ENCODE results near the gene PUS1. TPM values are rescaled to one million over a fixed set of nuclear protein-coding genes. Genes with fewer than 3 reads are reported as not detected.

PUS1 gene
- polyA plus RNA-seq, 1 donor from 2014 or later: 14.3 TPM

- no peak for TF ChIP-seq EZH2 (IDR thresholded peaks at IDR 0.05; ENCODE audit: borderline replicate concordance, insufficient read depth, low read length, poor library complexity, severe bottlenecking)
- no peak for TF ChIP-seq CTCF (IDR thresholded peaks at IDR 0.05; ENCODE audit: poor library complexity, severe bottlenecking)
- TF ChIP-seq RAD21 (conservative IDR thresholded peaks at IDR 0.05): no peak
- no peak for TF ChIP-seq MXI1 (conservative IDR thresholded peaks at IDR 0.05; ENCODE audit: poor library complexity, severe bottlenecking)
- TF ChIP-seq TAF1 (IDR thresholded peaks at IDR 0.05; ENCODE audit: low read depth): no peak
- TF ChIP-seq EP300 (conservative IDR thresholded peaks at IDR 0.05; ENCODE audit: poor library complexity, severe bottlenecking): no peak
- no peak for TF ChIP-seq SMC3 (conservative IDR thresholded peaks at IDR 0.05; ENCODE audit: poor library complexity)
- no peak for TF ChIP-seq REST (IDR thresholded peaks at IDR 0.05; ENCODE audit: borderline replicate concordance)
- no peak for TF ChIP-seq POLR2AphosphoS5 (IDR thresholded peaks at IDR 0.05)
- Histone ChIP-seq H3F3A (ENCODE audit: insufficient read depth, low read length, poor library complexity, severe bottlenecking) (no peaks in the 10 kb centered on the region), H3K4me2 (ENCODE audit: low read length) (no peak overlapping the region), H3K27ac (ENCODE audit: low read length) (no peak overlapping the region), H3K27me3 (ENCODE audit: insufficient read depth, low read depth, low read length) (no peaks in the 10 kb centered on the region), H3K79me2 (replicated peaks; ENCODE audit: insufficient read depth, low read length) (no peaks in the 10 kb centered on the region), H3K9ac (ENCODE audit: low read length) (no peak overlapping the region), H4K20me1 (ENCODE audit: insufficient read depth) (no peaks in the 10 kb centered on the region), H3K4me3 (ENCODE audit: low read length) (no peak overlapping the region), H3K9me2 (ENCODE audit: insufficient read depth, low read length) (no peaks in the 10 kb centered on the region), H2AFZ (ENCODE audit: low read depth, low read length) (no peak overlapping the region), H3K9me3 (ENCODE audit: low read length) (no peaks in the 10 kb centered on the region), H3K36me3 (ENCODE audit: insufficient read depth, low read length) (no peaks in the 10 kb centered on the region)
Observed at GRCh38 chr12:131938082-131938481, 9.0 kb downstream of the PUS1 start.

- no peak overlapping the region for H3K4me3 ChIP-seq (ENCODE audit: low read length)
- H3K9ac ChIP-seq (ENCODE audit: low read length): no peak overlapping the region
- no peak overlapping the region for H3K4me2 ChIP-seq (ENCODE audit: low read length)
- no peaks in the 10 kb centered on the region for H3K27me3 ChIP-seq (ENCODE audit: insufficient read depth, low read depth, low read length)
- H3F3A ChIP-seq (ENCODE audit: insufficient read depth, low read length, poor library complexity, severe bottlenecking): no peaks in the 10 kb centered on the region
- no peak for TF ChIP-seq RAD21 (conservative IDR thresholded peaks at IDR 0.05)
- no peak for TF ChIP-seq POLR2AphosphoS5 (IDR thresholded peaks at IDR 0.05)
- TF ChIP-seq CTCF (IDR thresholded peaks at IDR 0.05; ENCODE audit: poor library complexity, severe bottlenecking): no peak
- TF ChIP-seq MXI1 (conservative IDR thresholded peaks at IDR 0.05; ENCODE audit: poor library complexity, severe bottlenecking): no peak
- TF ChIP-seq REST (IDR thresholded peaks at IDR 0.05; ENCODE audit: borderline replicate concordance): no peak
- no peak for TF ChIP-seq EP300 (conservative IDR thresholded peaks at IDR 0.05; ENCODE audit: poor library complexity, severe bottlenecking)
- TF ChIP-seq SMC3 (conservative IDR thresholded peaks at IDR 0.05; ENCODE audit: poor library complexity): no peak
- TF ChIP-seq EZH2 (IDR thresholded peaks at IDR 0.05; ENCODE audit: borderline replicate concordance, insufficient read depth, low read length, poor library complexity, severe bottlenecking): no peak
- no peaks in the 10 kb centered on the region for H3K9me3 ChIP-seq (ENCODE audit: low read length)
- H3K79me2 ChIP-seq (replicated peaks; ENCODE audit: insufficient read depth, low read length): no peaks in the 10 kb centered on the region
- H2AFZ ChIP-seq (ENCODE audit: low read depth, low read length): no peak overlapping the region
- H3K36me3 ChIP-seq (ENCODE audit: insufficient read depth, low read length): no peaks in the 10 kb centered on the region
- H4K20me1 ChIP-seq (ENCODE audit: insufficient read depth): no peaks in the 10 kb centered on the region
- no peak overlapping the region for H3K27ac ChIP-seq (ENCODE audit: low read length)
- no peaks in the 10 kb centered on the region for H3K9me2 ChIP-seq (ENCODE audit: insufficient read depth, low read length)
Observed at GRCh38 chr12:131939007-131939406, 9.9 kb downstream of the PUS1 start.
